ENCODE data around the gene ZBTB20. TPM values are rescaled to one million over a fixed set of nuclear protein-coding genes. Genes with fewer than 3 reads are reported as not detected.

The ZBTB20 gene
- total RNA-seq, 1 experiment from 2014 or later, result 0.10 TPM

DNA sequence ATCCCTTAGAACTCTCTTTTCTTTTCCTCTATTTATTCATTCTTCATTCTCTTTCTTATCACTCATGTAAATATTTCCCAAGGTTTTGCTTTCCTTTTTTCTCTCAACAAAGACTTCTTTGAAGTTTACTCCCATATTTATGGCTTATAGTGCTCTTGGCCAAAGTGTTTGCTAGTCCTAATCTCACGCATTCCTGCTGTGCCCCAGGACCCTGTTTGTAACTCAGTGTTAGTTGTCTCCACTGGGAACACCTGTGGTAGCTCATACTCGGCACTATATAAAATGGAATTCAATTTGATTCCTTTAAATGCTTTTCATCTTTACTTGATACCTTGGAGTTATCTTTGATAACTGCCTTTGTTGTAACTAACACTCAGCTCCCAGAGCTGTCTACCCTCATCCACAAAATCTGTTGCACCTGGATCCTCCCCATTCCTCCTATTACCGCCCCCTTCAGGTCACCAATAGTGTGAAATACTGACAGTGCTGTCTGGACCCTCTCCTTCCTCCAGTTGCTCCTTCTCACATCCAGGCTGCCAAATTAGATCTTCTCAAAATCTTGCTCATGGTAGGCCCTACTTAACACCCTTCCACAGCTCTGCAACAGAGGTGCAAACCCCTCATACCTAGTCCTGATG is 776.4 kb downstream of the ZBTB20 start:
- in situ Hi-C loops (cut with HindIII; ENCODE audit: low sequenced_read_pairs), result no loop called here
- no peak for DNase-seq (ENCODE audit: low spot score)

DNA sequence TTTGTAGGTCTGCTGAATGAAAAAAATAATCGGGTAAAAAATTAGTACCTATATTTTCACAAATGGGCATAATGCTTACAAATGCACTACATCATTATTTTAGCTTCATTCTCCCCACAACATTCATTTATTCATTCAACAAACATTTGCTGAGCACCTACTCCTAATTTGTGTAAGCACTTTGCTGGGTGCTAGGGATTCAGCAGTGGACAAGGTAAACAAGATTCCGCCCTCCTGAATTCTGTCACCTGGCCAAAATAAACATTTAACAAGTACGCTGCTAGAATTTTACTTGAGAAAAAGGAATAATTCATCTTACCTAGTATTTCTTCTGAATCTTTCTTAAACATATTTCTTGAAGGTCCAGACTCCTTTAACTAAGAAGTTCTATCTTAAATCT is 781.2 kb downstream of the ZBTB20 start:
- in situ Hi-C loops (cut with HindIII; ENCODE audit: low sequenced_read_pairs), result no loop called here
- DNase-seq (ENCODE audit: low spot score), result no peak

- in situ Hi-C loops (cut with HindIII; ENCODE audit: low sequenced_read_pairs), result no loop called here
These were observed 782.1 kb downstream of the ZBTB20 start for GRCh38 chr3:114364806-114365654.

DNA sequence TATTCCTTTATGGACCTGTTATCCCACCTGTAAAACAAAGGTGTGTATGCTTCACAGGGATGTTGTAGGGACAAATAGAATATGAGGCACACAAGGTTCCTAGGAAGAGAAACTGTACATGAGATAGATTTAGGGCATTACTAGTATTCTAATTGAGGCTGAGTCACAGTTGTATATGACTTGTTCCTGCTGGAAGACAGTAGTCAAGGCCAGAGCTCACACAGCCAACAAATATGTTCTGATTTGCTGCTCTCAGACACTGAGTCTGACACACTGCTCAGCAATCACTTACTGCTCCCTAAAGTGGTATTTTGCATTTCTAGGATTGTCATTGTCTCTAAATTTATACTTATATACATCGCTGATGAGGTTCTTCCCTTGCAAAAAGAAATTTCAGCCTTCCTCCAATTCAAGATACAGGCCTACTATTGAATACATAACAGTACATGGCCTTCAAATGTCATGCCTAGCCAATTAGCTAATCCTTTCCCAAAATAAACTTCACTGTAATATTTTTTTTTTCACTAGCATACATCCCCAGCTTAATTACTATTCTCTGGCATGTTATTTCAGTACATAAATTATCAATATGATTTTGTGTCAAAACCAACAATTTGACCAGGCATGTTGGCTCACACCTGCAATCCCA is 783.4 kb downstream of the ZBTB20 start:
- DNase-seq (ENCODE audit: low spot score), result peak; percentile 41
- in situ Hi-C loops (cut with HindIII; ENCODE audit: low sequenced_read_pairs), result no loop called here

More at GRCh38 chr3:114364806-114365654, 782.1 kb downstream of the ZBTB20 start:
- DNase-seq (ENCODE audit: low spot score), result no peak

- DNase-seq (ENCODE audit: low spot score), result peak; percentile 69
- in situ Hi-C loops (cut with HindIII; ENCODE audit: low sequenced_read_pairs), result no loop called here
These were observed 784.3 kb downstream of the ZBTB20 start for GRCh38 chr3:114362815-114363214.

DNA sequence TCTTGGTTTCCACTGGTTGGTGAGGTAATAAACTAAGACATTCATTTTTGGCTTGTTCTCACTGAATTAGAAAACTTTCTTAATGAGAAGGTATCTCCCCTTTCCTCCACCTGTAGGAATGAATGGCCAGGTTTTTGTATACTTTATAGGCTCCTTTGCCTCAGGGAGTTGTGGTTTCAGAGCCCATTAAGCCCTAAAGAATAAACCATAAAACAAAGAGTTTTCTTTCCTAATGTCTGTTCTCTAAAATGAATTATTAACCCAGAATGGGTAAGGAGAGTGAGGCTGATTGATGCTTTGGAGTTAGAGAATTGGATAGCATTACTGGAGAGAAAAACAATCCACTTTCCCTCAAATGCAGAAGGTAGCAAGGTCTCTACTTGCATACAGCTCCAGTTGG is 785.7 kb downstream of the ZBTB20 start:
- no peak for DNase-seq (ENCODE audit: low spot score)
- in situ Hi-C loops (cut with HindIII; ENCODE audit: low sequenced_read_pairs), result no loop called here

DNA sequence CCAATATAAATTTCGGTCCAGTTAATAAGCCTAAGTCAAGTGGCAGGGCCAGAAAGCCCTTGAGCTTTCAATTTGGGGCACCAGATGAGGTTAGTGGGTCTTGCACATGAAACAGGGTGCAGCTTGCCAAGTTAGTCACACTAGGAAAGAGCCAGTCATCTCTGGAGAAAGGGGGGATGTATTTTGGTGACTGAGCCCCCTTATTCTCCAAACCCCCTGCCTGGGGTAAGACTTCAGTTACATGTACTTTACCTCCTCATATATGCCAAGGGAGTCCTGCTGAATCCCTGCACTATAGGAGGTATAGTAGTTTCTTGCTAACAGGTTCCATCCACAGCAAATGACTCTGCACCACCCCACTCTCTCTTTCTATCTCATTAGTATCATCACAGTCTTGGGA is 790.6 kb downstream of the ZBTB20 start:
- DNase-seq (ENCODE audit: low spot score), result no peak
- in situ Hi-C loops (cut with HindIII; ENCODE audit: low sequenced_read_pairs), result no loop called here

DNA sequence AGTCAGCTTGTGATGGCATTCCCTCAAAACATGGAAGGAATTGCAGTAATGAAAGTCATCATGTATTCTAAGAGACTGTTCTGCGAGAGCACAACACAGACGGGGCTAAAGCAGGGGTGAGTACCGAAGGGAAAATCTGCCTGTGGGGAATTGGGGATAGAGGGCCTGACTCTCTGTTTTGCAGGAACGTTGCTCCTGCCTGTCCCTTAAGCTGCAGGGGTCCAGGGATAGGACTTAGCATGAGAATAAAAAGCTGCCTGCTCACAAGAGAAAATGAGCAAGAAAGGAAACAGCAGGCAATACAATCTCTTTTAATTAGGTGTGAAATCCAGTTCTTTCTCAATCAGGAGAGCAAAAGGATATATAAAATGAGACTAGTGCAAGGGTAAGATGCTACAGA is 791.0 kb downstream of the ZBTB20 start:
- DNase-seq (ENCODE audit: low spot score), result no peak
- in situ Hi-C loops (cut with HindIII; ENCODE audit: low sequenced_read_pairs), result no loop called here

GRCh38 chr3:114355653-114356052 is 791.4 kb downstream of the ZBTB20 start:
- in situ Hi-C loops (cut with HindIII; ENCODE audit: low sequenced_read_pairs), result no loop called here
- no peak for DNase-seq (ENCODE audit: low spot score)

DNA sequence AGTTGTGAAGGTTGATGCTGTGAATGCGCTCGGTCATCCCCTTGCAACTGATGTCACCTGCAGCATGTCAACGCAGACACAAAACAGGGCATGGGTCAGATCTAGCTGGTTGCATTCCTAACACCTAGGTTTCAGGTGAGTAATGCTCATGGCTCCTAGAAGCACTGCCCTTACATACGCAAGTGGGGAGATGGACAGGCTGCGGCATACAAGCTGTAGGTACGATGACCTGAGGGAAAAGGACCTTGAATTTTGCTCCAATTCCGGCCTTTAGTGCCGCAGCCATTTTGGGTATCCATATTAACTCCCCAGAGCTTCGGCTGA is 795.3 kb downstream of the ZBTB20 start:
- in situ Hi-C loops (cut with HindIII; ENCODE audit: low sequenced_read_pairs), result no loop called here
- DNase-seq (ENCODE audit: low spot score), result no peak

DNA sequence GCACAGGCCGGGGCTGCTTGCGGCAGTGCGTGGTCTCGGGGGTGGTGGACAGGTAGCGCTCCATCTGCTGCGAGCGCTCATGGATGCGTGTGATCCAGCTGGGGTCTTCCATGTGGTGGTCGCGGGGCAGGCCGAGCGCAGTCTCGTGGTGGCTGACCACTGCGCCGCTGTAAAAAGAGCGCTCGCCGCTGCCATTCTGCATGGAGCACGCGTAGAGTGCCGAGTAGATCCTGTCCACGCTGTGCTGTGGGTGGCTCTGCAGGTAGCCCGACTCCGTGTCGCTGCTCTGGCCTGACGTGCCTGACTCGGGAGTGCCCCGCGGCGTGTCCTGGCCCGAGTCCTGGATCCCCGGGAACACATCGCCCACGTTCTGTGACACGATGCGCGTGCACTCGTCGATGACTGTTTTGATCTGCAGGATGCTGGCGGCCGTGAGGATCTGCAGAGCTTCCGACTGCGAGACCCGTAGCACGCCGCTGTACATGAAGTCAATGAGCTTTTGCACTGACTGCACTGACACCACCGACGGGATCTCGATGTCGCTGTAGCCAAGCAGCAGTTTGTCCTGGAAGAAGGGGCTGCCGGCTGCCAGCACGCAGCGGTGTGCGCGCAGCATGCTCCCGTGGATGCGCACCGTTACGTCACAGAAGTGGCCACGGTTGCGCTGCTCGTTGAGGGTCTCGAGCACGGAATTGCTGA is 795.8 kb downstream of the ZBTB20 start:
- DNase-seq (ENCODE audit: low spot score), result no peak
- in situ Hi-C loops (cut with HindIII; ENCODE audit: low sequenced_read_pairs), result no loop called here

GRCh38 chr3:114350690-114351089 is 796.4 kb downstream of the ZBTB20 start:
- in situ Hi-C loops (cut with HindIII; ENCODE audit: low sequenced_read_pairs), result no loop called here

GRCh38 chr3:114350271-114350670 is 796.8 kb downstream of the ZBTB20 start:
- no peak for DNase-seq (ENCODE audit: low spot score)
- in situ Hi-C loops (cut with HindIII; ENCODE audit: low sequenced_read_pairs), result no loop called here

More at GRCh38 chr3:114350690-114351089, 796.4 kb downstream of the ZBTB20 start:
- no peak for DNase-seq (ENCODE audit: low spot score)

DNA sequence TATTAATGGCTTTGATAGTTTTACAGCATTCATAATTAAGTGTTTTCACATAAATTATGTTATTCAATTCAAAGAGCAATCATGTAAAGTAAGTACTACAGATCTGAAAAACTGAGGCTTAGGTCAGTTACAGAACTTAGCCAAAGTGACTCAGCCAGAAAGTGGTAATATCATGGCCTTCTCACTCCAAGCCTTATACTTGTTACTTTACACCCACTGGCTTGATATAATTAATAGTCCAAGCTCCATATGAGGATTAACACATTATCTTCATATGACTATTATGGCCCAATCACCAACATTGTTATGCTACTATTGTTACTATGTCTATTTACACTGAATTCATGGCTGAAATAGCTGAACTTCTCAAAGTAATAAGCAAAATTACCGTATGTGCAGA is 802.6 kb downstream of the ZBTB20 start:
- no peak for DNase-seq (ENCODE audit: low spot score)
- in situ Hi-C loops (cut with HindIII; ENCODE audit: low sequenced_read_pairs), result no loop called here

DNA sequence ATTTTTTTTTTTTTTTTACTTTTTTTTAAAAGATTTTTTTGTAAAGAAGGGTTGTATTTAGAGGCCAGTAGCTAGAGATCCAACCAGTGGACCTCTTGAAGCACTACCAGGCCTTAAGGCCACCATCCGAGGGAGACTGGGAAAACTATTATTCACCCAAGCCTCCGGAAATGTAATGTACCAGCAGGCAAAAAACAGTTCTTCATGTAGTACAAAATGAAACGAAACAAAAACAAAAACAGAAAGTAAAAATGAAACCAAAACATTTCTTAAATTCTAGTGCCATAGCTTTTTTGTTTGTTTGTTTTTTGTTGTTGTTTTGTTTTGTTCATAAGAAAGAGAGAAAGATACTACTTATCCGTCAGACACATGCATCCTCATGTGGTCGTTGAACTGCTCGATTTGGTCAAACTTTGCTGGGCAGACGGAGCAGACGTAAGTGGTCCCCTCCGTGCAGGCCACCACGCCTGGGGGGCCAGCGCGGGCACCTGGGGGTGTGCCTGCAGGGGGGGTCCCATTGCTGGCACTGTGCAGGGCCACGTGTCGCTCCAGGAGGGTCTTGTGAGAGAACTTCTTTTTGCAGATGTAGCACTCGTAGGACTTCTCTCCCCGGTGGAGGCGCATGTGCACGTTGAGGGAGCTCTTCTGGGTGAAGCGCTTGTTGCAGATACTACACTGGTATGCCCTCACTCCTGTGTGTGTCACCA is 808.3 kb downstream of the ZBTB20 start:
- no peak for DNase-seq (ENCODE audit: low spot score)
- in situ Hi-C loops (cut with HindIII; ENCODE audit: low sequenced_read_pairs), result no loop called here

DNA sequence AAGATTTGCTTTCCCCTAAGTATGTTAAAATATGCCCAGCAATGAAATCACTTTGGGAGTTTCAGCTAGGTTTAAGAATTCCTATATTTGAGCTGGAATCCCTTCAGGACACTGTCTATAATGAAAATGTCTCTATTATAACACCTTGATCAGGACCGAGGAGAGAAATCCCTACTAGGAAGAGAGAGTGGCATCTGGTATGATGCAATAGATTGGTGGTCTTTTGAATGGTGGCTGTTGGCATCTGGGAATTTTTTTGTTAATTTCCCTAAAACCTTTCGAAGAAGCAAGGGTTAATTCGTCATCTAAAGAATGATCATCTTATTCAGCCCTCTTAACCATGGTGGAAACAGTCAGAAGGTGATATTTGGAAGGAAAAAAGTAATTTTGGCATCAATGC is 810.2 kb downstream of the ZBTB20 start:
- in situ Hi-C loops (cut with HindIII; ENCODE audit: low sequenced_read_pairs), result no loop called here
- no peak for DNase-seq (ENCODE audit: low spot score)

DNA sequence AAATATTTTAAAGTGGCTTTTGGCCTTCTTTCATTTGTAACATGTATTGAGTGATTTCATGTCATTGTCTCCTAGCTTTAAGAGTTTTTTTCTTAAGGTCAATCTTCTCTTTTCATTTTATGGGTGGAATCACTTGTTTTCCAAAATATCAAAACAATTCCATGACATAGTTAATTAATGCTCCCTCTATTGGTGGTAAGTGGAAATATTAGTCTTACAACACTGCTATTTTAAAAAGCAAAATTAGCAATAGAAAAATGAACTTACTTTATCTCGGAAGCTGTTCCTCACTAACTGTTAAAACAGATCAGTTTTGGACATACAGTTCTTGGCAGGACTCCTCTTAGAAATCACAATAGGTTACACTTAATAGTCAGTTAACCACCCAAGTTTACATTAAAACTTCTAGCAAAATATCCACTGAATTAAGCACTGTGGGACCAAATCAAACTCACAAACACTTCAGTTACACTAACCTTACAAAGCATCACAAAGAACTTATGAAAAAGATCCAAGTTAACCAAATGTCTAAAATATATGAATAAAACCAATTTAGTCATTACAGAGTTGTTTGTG is 810.9 kb downstream of the ZBTB20 start:
- in situ Hi-C loops (cut with HindIII; ENCODE audit: low sequenced_read_pairs), result no loop called here
- DNase-seq (ENCODE audit: low spot score), result no peak

DNA sequence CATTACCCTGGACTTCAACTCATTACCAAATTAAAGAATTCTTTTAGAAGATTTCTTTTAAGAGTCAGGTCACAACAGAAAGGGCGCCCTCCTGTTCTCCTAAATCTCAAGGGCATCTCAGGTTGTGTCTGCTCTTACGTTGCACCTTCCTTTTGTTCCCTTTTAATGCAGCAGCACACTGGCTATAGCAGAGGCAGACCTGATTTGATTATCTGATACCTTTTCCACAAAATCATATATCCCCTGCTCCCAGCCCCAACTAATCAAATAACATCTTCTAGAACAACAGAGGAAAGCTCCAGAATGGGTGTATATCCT is 813.2 kb downstream of the ZBTB20 start:
- in situ Hi-C loops (cut with HindIII; ENCODE audit: low sequenced_read_pairs), result no loop called here
- DNase-seq (ENCODE audit: low spot score), result no peak

All from G401 (cell line).